GM19099 (cell line): ENCODE measurements around the gene PNKD.

Source experiments
- POLR2A ChIP-seq: IDR thresholded peaks from 3 replicates; pipeline ENCODE4 v1.6.1; 2011; ENCODE audit warnings: low read depth; ENCODE audit not compliant: insufficient read length; ENCODE audit errors: extremely low read depth

PNKD gene, protein sequence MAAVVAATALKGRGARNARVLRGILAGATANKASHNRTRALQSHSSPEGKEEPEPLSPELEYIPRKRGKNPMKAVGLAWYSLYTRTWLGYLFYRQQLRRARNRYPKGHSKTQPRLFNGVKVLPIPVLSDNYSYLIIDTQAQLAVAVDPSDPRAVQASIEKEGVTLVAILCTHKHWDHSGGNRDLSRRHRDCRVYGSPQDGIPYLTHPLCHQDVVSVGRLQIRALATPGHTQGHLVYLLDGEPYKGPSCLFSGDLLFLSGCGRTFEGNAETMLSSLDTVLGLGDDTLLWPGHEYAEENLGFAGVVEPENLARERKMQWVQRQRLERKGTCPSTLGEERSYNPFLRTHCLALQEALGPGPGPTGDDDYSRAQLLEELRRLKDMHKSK

DNA sequence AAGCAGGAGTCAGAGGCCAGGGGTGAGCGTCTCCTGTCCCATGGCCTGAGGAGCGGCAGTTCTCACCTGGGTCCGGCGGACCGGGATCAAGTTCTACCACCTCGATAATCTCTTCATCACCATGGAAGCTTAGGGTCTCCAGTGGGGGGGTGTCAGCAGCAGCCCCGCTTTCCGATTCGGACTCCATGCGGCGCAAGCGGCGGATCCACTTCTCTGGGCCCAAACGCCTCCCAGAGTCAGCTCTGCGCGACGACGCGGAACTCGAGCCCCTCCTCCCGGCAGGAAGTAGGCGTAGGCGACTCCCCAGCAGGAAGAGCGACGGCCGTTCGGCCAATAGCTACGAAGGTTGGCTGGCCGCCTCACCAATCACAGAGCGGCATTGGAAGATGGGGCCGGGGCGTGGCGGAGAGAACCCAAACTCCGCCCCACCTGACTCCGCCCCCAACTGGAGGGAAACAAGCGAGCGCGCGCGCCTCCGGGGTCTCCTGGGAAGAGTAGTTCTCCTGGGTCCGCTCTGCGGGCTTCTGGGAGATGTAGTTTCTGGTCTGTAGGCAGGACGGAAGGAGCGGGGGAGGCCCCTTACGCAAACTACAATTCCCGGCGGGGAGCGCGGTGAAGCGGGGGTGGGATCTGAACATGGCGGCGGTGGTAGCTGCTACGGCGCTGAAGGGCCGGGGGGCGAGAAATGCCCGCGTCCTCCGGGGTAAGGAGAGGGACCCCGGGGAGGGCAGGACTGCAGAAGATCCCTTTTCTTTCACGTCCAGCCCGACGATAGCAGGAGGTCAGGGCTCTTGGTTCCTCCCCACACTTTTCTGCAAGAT, at the start of gene PNKD, which contains the start of gene AAMP:
PNKD (plus strand) TSS at position 620 of the 821 bp plus-strand sequence; CDS start at position 637, 17 bp downstream.
AAMP (minus strand) TSS at position 238 of the 821 bp plus-strand sequence; CDS start at position 187, 51 bp downstream.
- TF ChIP-seq POLR2A: peak; percentile 73

DNA sequence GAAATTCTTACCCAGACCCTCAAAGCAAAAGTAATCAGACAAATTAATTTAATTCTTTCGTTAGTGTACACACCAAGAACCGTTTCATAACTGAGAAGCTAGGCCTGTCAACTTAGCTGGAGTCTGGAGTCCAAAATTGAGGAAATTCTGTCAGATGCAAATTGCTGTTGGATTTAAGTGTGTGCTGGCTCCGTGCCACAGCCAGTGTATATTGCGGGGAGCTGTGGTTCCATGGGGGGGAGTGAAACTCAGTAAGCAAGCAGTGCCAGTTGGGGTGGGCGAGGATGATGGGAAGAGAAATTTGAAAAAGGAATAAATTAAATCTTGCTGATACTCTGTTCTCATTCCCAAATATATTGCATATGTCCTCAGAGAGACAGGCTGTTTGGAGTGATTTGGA, 49.3 kb upstream of the PNKD start:
- no peak for TF ChIP-seq POLR2A

DNA sequence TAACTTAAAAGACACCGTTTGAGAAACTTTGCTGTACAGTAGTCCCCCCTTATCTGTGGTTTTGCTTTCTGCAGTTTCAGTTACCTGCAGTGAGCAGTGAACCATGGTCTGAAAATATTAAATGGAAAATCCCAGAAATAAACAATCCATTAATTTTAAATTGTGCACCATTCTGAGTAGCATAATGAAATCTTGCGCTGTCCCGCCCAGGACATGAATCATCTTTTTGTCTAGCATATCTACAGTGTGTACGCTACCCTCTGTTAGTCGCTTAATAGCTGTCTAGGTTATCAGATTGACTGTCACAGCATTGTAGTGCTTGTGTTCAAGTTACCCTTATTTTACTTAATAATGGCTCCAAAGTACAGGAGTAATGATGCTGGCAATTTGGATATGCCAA, 47.3 kb upstream of the PNKD start:
- no peak for TF ChIP-seq POLR2A

GRCh38 chr2:218224186-218224585, 46.1 kb upstream of the PNKD start:
- TF ChIP-seq POLR2A: no peak

DNA sequence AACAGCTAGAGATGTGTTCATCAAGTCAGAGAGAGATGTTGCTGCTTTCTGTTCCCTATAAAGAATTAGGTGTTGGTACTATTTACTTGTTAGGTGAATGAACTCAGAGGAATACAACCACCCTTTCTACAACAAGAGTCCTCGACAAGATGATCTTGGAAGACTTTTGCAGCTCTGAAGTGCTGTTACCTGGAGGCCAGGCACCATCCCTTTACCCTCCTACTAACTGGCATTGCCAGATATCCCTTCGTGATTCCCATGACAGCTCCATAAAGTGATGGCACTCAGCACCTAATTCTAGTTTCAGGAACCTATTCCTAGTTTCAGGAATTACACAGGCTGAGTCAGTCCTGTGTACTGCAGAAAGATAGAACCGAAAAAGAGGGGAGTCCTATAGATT, 43.4 kb upstream of the PNKD start:
- TF ChIP-seq POLR2A: no peak

DNA sequence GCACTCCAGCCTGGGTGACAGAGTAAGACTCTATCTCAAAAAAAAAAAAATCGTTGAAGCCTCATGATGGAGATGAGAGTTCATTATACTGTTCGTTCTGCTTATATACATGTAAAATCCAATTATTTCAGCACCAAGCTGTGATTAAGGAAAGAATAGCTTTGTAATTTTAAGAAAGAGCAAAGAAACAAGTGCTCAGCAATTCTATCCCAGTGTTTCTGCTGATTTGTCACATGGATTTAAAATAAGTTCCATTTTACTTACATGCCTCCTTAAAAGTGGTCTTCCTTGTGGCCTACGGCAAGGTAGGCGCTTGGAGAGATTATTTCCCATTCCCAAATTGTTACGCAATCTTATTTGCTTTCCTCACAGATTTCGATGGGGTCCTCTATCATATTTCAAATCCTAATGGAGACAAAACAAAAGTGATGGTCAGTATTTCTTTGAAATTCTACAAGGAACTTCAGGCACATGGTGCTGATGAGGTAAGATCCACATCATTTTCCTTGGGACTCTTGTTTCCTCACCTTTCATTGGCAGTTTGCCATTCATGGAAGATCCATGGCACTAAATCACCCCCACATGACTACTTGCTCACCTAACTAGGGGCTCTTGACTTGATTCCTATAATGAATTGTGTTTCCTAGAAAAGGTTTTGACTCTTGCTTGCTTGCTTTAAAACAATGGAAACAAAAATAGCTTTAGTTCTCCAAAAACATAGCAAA, 41.8 kb upstream of the PNKD start:
- TF ChIP-seq POLR2A: no peak

DNA sequence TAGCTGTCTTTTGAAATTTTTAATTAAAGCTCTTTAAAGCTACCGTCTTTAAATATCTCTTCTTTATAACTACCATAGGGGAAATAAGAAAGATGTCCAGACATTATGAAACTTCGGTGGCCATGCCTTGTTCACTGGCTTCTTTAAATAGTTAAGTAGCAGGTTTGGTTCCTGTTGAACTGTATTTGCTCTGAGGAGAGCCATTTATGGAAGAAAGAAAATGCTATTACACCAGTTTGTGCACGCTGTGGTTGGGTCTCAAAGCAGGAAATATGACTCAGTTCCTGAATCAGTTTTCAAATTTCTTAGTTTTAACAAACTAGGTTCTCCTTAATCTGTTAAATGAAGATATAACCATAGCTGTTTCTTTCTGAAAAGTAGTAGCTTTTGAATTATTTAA, 41.1 kb upstream of the PNKD start:
- TF ChIP-seq POLR2A: no peak

GRCh38 chr2:218229851-218230250, 40.5 kb upstream of the PNKD start:
- no peak for TF ChIP-seq POLR2A

- no peak for TF ChIP-seq POLR2A
Measured at GRCh38 chr2:218230882-218231281, 39.4 kb upstream of the PNKD start.

- TF ChIP-seq POLR2A: no peak
Measured at GRCh38 chr2:218233543-218233942, 36.8 kb upstream of the PNKD start.

GRCh38 chr2:218234521-218234920, 35.8 kb upstream of the PNKD start:
- no peak for TF ChIP-seq POLR2A

GRCh38 chr2:218235017-218235416, 35.3 kb upstream of the PNKD start:
- no peak for TF ChIP-seq POLR2A

DNA sequence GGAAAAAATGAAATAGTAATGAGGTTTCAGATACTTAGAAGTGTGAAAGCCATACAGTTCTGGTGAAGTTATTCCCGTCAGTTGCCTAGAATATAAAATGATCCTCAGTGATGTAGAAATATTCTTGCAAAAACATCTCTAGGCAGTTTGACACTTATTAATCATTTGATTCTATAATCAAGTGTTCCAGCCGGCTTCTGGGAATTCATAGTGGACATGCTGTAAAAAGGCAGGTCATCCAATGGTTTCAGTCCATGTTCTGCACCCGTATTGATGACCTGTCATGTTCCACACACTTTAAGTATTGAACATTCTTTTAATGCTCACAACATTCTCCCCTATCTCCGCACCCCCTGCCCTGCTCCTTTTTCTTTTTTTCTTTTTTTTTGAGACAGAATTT, 33.5 kb upstream of the PNKD start:
- no peak for TF ChIP-seq POLR2A

DNA sequence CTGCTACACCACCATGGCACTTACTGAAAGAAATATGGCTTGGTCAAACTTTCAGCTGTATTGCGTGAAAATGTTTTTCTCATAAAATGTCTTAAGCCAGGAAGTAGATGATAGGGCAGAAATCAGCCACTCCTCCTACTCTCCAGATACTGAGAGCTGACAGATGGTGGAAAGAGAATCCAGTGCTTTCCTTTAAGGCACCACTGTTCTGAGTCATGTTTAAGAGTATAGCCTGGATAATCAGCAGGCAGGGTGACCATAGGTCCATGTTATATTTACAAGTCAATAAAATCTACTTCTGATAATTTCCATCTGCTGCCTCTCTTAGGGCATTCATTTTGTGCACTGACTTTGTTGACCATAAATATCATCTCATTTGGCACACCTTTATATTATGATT, 31.4 kb upstream of the PNKD start:
- no peak for TF ChIP-seq POLR2A

DNA sequence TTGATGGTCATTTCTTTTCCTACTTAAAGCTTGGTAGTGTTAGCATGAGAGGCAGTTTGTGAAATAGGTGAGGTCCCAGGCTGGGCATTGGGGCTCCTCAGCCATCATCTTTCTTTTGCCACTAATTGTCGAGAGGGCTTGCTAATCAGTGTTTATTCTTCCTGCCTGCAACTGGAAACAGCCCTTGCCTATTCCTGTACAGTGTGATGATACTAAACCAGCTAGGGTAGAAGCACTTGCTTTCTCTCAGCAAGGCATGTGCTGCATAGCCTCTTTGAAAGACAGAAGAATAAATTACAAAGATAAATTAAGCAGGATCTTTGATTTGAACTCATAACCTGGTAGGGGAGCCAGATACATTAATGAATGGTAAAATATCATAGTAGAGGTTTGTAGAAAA, 26.1 kb upstream of the PNKD start:
- TF ChIP-seq POLR2A: no peak
